Measurements from ENCODE around the gene NIPAL4.

- TF ChIP-seq, protein P1, sequence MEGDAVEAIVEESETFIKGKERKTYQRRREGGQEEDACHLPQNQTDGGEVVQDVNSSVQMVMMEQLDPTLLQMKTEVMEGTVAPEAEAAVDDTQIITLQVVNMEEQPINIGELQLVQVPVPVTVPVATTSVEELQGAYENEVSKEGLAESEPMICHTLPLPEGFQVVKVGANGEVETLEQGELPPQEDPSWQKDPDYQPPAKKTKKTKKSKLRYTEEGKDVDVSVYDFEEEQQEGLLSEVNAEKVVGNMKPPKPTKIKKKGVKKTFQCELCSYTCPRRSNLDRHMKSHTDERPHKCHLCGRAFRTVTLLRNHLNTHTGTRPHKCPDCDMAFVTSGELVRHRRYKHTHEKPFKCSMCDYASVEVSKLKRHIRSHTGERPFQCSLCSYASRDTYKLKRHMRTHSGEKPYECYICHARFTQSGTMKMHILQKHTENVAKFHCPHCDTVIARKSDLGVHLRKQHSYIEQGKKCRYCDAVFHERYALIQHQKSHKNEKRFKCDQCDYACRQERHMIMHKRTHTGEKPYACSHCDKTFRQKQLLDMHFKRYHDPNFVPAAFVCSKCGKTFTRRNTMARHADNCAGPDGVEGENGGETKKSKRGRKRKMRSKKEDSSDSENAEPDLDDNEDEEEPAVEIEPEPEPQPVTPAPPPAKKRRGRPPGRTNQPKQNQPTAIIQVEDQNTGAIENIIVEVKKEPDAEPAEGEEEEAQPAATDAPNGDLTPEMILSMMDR (IDR thresholded peaks at IDR 0.05; ENCODE audit: insufficient read depth, low read depth, low read length) = no peak
- TF ChIP-seq EZH2 (IDR thresholded peaks at IDR 0.05; ENCODE audit: insufficient read depth, low read length) = no peak
Observed at GRCh38 chr5:157455057-157455456, 5.0 kb upstream of the NIPAL4 start.

Measured in astrocyte (in vitro differentiated cells and primary cell).